K562 (cell line): ENCODE measurements around the gene AGRN. TPM values are rescaled to one million over a fixed set of nuclear protein-coding genes. Genes with fewer than 3 reads are reported as not detected.

Source experiments
- BDP1 ChIP-seq: IDR thresholded peaks from 3 replicates; pipeline ENCODE4 v1.6.1; 2011; ENCODE audit not compliant: insufficient read length, insufficient read depth
- CBX2 ChIP-seq: fragments of 200-600 bp; sonication (generic); IDR thresholded peaks from one replicate; pipeline ENCODE4 v1.6.1; 2012; ENCODE audit warnings: mild to moderate bottlenecking, low read length, inconsistent platforms; ENCODE audit not compliant: insufficient read depth, poor library complexity, severe bottlenecking
- ETS2 ChIP-seq: IDR thresholded peaks from 2 replicates; pipeline ENCODE4 v1.6.1; 2016; ENCODE audit warnings: borderline replicate concordance, missing genetic modification characterization, mild to moderate bottlenecking, moderate library complexity, missing compliant biosample characterization; ENCODE audit not compliant: poor library complexity, severe bottlenecking
- ETV1 ChIP-seq: fragments of 450-650 bp; conservative IDR thresholded peaks from 2 replicates; pipeline ENCODE4 v1.6.1; 2016; ENCODE audit warnings: missing genetic modification characterization, control low read depth, low read depth, missing compliant biosample characterization
- ETV5 ChIP-seq: sonication (generic); formaldehyde crosslinking; IDR thresholded peaks from 2 replicates; pipeline ENCODE4 v1.4.0; 2020; ENCODE audit warnings: low read depth, mild to moderate bottlenecking, missing genetic modification reagents
- FOXP1 ChIP-seq: sonication (generic); formaldehyde crosslinking; IDR thresholded peaks from 2 replicates; pipeline ENCODE4 v1.8.0; 2022; ENCODE audit warnings: mild to moderate bottlenecking, missing genetic modification reagents
- GABPA ChIP-seq: fragments of 200-800 bp; sonication (Bioruptor generic); conservative IDR thresholded peaks from 2 replicates; pipeline ENCODE4 v1.6.1; 2016; ENCODE audit warnings: low read depth, missing genetic modification characterization, missing compliant biosample characterization
- ILF3 ChIP-seq: fragments of 450-650 bp; IDR thresholded peaks from 2 replicates; pipeline ENCODE4 v1.6.1; 2018; ENCODE audit warnings: antibody characterized with exemption, mild to moderate bottlenecking, moderate library complexity, borderline replicate concordance
- JUND ChIP-seq, 2 experiments: IDR thresholded peaks; 2 replicates in 1 of 2; 3 replicates in 1 of 2; pipeline ENCODE4 v1.6.1; 2011; ENCODE audit warnings: borderline replicate concordance in 2 of 2, low read depth in 2 of 2, low read length in 2 of 2, improper control_type of control experiment in 1 of 2, missing biosample characterization in 1 of 2, missing genetic modification characterization in 1 of 2, missing genetic modification reagents in 1 of 2
- KAT7 ChIP-seq: sonication (generic); formaldehyde crosslinking; IDR thresholded peaks from 2 replicates; pipeline ENCODE4 v1.8.0; 2022; ENCODE audit warnings: missing genetic modification reagents, mild to moderate bottlenecking, borderline replicate concordance
- KDM4B ChIP-seq, 2 experiments: fragments of 450-650 bp in 1 of 2; sonication (generic) in 1 of 2; IDR thresholded peaks; 2 replicates each; pipeline ENCODE4 v1.6.1; 2016 to 2017; ENCODE audit warnings: borderline replicate concordance in 2 of 2, antibody characterized with exemption in 1 of 2, low read depth in 1 of 2, mild to moderate bottlenecking in 1 of 2
- NONO ChIP-seq, 2 experiments: fragments of 200-400 bp in 1 of 2; fragments of 450-650 bp in 1 of 2; formaldehyde crosslinking in 1 of 2; IDR thresholded peaks; 2 replicates each; pipeline ENCODE4 v1.6.1; 2017; ENCODE audit warnings: low read depth in 2 of 2, mild to moderate bottlenecking in 2 of 2, moderate library complexity in 2 of 2, low read length in 1 of 2
- NR2F6 ChIP-seq: fragments of 450-650 bp; formaldehyde crosslinking; IDR thresholded peaks from 2 replicates; pipeline ENCODE4 v1.4.0; 2020; ENCODE audit warnings: mild to moderate bottlenecking
- NR4A1 ChIP-seq, 2 experiments: fragments of 250-450 bp in 1 of 2; fragments of 450-650 bp in 1 of 2; sonication (Bioruptor Pico) in 1 of 2; IDR thresholded peaks; 2 replicates each; pipeline versions ENCODE4 v1.4.0 to v1.6.1; 2016 to 2020; ENCODE audit warnings: mild to moderate bottlenecking in 2 of 2, missing compliant biosample characterization in 1 of 2, missing genetic modification characterization in 1 of 2, moderate library complexity in 1 of 2
- NUFIP1 ChIP-seq: fragments of 450-650 bp; IDR thresholded peaks from 2 replicates; pipeline ENCODE4 v1.6.1; 2018; ENCODE audit not compliant: partially characterized antibody
- SIN3A ChIP-seq, 2 experiments: fragments of 150-350 bp in 1 of 2; IDR thresholded peaks; 2 replicates each; pipeline ENCODE4 v1.6.1; 2011 to 2016; ENCODE audit warnings: borderline replicate concordance in 2 of 2, low read depth in 2 of 2, low read length in 2 of 2, mild to moderate bottlenecking in 2 of 2, moderate library complexity in 2 of 2; ENCODE audit not compliant: control insufficient read depth in 1 of 2
- SMAD3 ChIP-seq: fragments of 450-650 bp; formaldehyde crosslinking; conservative IDR thresholded peaks from 2 replicates; pipeline ENCODE4 v1.4.0; 2020; ENCODE audit warnings: mild to moderate bottlenecking
- SOX6 ChIP-seq: fragments of 450-650 bp; IDR thresholded peaks from 2 replicates; pipeline ENCODE4 v1.6.1; 2014; ENCODE audit warnings: mild to moderate bottlenecking
- TAF1 ChIP-seq: IDR thresholded peaks from 2 replicates; pipeline ENCODE4 v1.6.1; 2011; ENCODE audit warnings: mild to moderate bottlenecking, low read length, moderate library complexity; ENCODE audit not compliant: insufficient read depth, control insufficient read depth, severe bottlenecking; ENCODE audit errors: extremely low read depth
- ZBTB8A ChIP-seq: fragments of 450-650 bp; IDR thresholded peaks from 2 replicates; pipeline ENCODE4 v1.6.1; 2018; ENCODE audit warnings: mild to moderate bottlenecking, moderate library complexity; ENCODE audit not compliant: partially characterized antibody
- ZC3H4 ChIP-seq: sonication (generic); formaldehyde crosslinking; IDR thresholded peaks from 2 replicates; pipeline ENCODE4 v1.9.0; 2021; ENCODE audit warnings: missing genetic modification reagents, borderline replicate concordance
- ZNF175 ChIP-seq: fragments of 200-800 bp; sonication (Bioruptor generic); IDR thresholded peaks from 2 replicates; pipeline ENCODE4 v1.6.1; 2016; ENCODE audit warnings: low read depth, mild to moderate bottlenecking, missing genetic modification characterization, missing compliant biosample characterization
- ZNF217 ChIP-seq: sonication (generic); formaldehyde crosslinking; IDR thresholded peaks from 2 replicates; pipeline ENCODE4 v1.8.0; 2022; ENCODE audit warnings: mild to moderate bottlenecking, missing genetic modification reagents
- ZNF224 ChIP-seq: sonication (generic); formaldehyde crosslinking; IDR thresholded peaks from 2 replicates; pipeline ENCODE4 v1.8.0; 2022; ENCODE audit warnings: mild to moderate bottlenecking, missing genetic modification reagents
- ZNF551 ChIP-seq: fragments of 250-450 bp; sonication (Bioruptor Pico); IDR thresholded peaks from 2 replicates; pipeline ENCODE4 v1.5.0; 2021; ENCODE audit warnings: mild to moderate bottlenecking, moderate library complexity
- ZNF583 ChIP-seq: fragments of 250-450 bp; sonication (Bioruptor Pico); IDR thresholded peaks from 2 replicates; pipeline ENCODE4 v1.4.0; 2020
- ZNF696 ChIP-seq: fragments of 250-450 bp; sonication (Bioruptor Pico); conservative IDR thresholded peaks from 2 replicates; pipeline ENCODE4 v1.4.0; 2020; ENCODE audit warnings: mild to moderate bottlenecking, moderate library complexity
- ZNF75A ChIP-seq: fragments of 450-650 bp; formaldehyde crosslinking; IDR thresholded peaks from 2 replicates; pipeline ENCODE4 v1.4.0; 2020; ENCODE audit warnings: mild to moderate bottlenecking
- ZNF785 ChIP-seq: fragments of 250-450 bp; sonication (Bioruptor Pico); IDR thresholded peaks from 2 replicates; pipeline ENCODE4 v1.4.0; 2020; ENCODE audit warnings: mild to moderate bottlenecking
- ZNF830 ChIP-seq: fragments of 250-450 bp; sonication (Bioruptor Pico); IDR thresholded peaks from 2 replicates; pipeline ENCODE4 v1.5.0; 2021; ENCODE audit warnings: mild to moderate bottlenecking
- polyA plus RNA-seq, 8 experiments: library from polyadenylated mRNA; depleted of rRNA in 4 of 8; stranded (reverse) in 5 of 8; unstranded in 3 of 8; fragments of >200 nt; fragmentation: Nextera tagmentation in 2 of 8; fragmentation: Illumina TruSeq in 1 of 8; extraction: Ambion mirVana in 2 of 8; extraction: Trizol in 1 of 8; gene quantifications; 2 replicates each; pipeline versions ENCODE4 v1.2.1 to v1.2.3, GENCODE V29; 2011 to 2014; ENCODE audit warnings: inconsistent platforms in 1 of 8, missing spikeins in 1 of 8
- total RNA-seq, 7 experiments: library from RNA; depleted of rRNA in 6 of 7; stranded (reverse); fragments of >200 nt in 6 of 7; fragmentation: Illumina TruSeq in 2 of 7; extraction: Trizol in 2 of 7; gene quantifications; 2 replicates each; pipeline versions ENCODE4 v1.2.1 to v1.2.3, GENCODE V29; 2011 to 2021; ENCODE audit warnings: low replicate concordance in 1 of 7

Gene AGRN
- total and polyA plus RNA-seq, 9 of the 15 experiments (the other 6 are each of a cell fraction or from before 2014, with no cell fraction given): 0.04 to 111 (median 18.1) TPM

GRCh38 chr1:999725-1000356 lies 20.1 kb upstream of the AGRN start, which contains the start of gene HES4 (continued):
- TF ChIP-seq KDM4B (IDR thresholded peaks at IDR 0.05; ENCODE audit: borderline replicate concordance in 2 of 2, low read depth in 1 of 2) (no peak), ZNF175 (0 out of 2 replicates have a peak, but pooled peaks have one; percentile 39), ZNF785 (CRISPR knock-in tag) (no peak), SOX6 (no peak; the same call in 1 of the 2 replicates), ZNF224 (CRISPR knock-in tag) (no peak), FOXP1 (CRISPR knock-in tag) (no peak; the same call in 1 of the 2 replicates), ETV1 (tag) (no peak), NR4A1 (CRISPR knock-in tag; IDR thresholded peaks at IDR 0.05) (no peak), NR4A1 (tag; IDR thresholded peaks at IDR 0.05) (no peak), NUFIP1 (no peak), NONO (IDR thresholded peaks at IDR 0.05; ENCODE audit: low read depth in 2 of 2, low read length in 1 of 2) (peak in 1 of 2 experiments; percentile 80; a peak in 2 of 4 replicates), ZNF830 (CRISPR knock-in tag) (no peak), ZNF217 (CRISPR knock-in tag) (no peak), ETV5 (no peak), SIN3A (IDR thresholded peaks at IDR 0.05; ENCODE audit: borderline replicate concordance in 2 of 2, control insufficient read depth in 1 of 2, low read depth in 2 of 2, low read length in 2 of 2) (peak in 1 of 2 experiments; percentile 8; a peak in 1 of 4 replicates), TAF1 (peak; percentile 43), ILF3 (no peak), KAT7 (CRISPR knock-in tag) (no peak), ZNF551 (CRISPR knock-in tag) (no peak), ZC3H4 (CRISPR knock-in tag) (no peak), BDP1 (no peak), JUND (IDR thresholded peaks at IDR 0.05; ENCODE audit: borderline replicate concordance, low read depth, low read length) (peak; percentile 52), JUND (tag; IDR thresholded peaks at IDR 0.05; ENCODE audit: borderline replicate concordance, low read depth, low read length) (no peak; the same call in 2 of the 3 replicates), CBX2 (no peak), GABPA (no peak), ZNF583 (CRISPR knock-in tag) (peak; percentile 11; the same call in 1 of the 2 replicates), ZNF75A (CRISPR knock-in tag) (peak; percentile 66; the same call in 1 of the 2 replicates), SMAD3 (CRISPR knock-in tag) (no peak), ZBTB8A (no peak), ETS2 (tag) (no peak), ZNF696 (CRISPR knock-in tag) (no peak), NR2F6 (CRISPR knock-in tag) (peak; percentile 67; the same call in 1 of the 2 replicates)
